ENCODE data around the gene OR8K1.

OR8K1 gene

DNA sequence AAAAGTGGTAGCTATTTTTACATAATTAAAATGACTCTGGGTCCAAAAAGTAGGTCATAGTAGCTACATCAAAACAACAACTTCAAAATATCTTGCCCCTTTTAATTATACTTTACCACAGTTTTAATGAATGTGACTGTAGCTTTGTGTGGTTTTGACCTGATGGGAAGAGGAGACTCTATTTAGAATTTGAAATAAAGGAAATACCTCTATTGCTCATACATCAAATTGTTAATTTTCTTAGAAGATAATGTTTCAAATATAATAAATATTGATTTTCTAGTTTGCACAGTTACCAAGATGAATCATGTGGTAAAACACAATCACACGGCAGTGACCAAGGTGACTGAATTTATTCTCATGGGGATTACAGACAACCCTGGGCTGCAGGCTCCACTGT lies at the start of gene OR8K1:
TSS of gene OR8K1 (plus strand) at position 301 of the 400 bp plus-strand sequence. CDS start at position 301, 0 bp downstream.
- no peak for DNase-seq (ENCODE audit: low spot score)

DNA sequence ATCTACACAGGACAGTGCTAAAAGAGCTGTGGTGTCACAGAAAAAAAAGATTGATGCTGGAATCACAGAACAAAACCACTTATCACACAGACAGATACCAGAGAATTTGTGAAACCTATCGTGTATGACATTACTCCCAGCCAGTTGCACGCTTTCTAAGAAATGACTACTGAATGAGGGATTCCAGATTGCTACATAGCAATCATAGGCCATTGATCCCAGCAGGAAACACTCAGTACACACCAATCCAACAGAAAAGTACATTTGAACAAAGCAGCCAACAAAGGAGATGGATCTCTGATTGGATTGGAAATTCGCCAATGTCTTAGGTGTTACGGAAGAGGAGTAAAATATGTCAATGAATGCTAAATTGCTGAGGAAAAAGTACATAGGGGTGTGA lies 48.9 kb upstream of the OR8K1 start:
- no peak for DNase-seq (ENCODE audit: low spot score)

- DNase-seq (ENCODE audit: low spot score), result no peak
These were observed 38.0 kb upstream of the OR8K1 start for GRCh38 chr11:56307836-56308235.

DNA sequence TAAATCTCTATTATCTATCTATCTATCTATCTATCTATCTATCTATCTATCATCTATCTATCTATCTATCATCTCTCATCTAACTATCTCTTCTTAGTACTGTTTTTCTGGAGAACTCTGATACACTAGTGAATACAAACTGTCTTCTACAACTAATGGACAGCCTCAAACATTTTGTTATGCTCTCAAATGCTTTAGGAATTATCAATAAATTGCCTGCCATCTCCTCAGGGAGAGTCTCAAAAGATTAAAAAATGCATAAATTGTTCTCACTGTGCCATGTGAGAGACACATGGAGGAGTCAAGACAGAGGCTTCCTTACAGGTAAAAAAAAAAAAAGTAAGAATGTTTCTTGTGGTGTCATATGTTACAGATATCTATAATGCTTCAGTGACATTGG lies 31.0 kb upstream of the OR8K1 start, which contains the start of gene OR8K3:
TSS of gene OR8K3 (plus strand) at position 301 of the 400 bp plus-strand sequence. CDS start 3,163 bp downstream, outside the sequence.
- DNase-seq (ENCODE audit: low spot score), result no peak

- no peak for DNase-seq (ENCODE audit: low spot score)
These were observed 13.9 kb upstream of the OR8K1 start for GRCh38 chr11:56331861-56332491.

- no peak for DNase-seq (ENCODE audit: low spot score)
These were observed 12.7 kb upstream of the OR8K1 start for GRCh38 chr11:56333156-56333555.

GRCh38 chr11:56340289-56340688 lies 5.5 kb upstream of the OR8K1 start:
- no peak for DNase-seq (ENCODE audit: low spot score)

- no peak for DNase-seq (ENCODE audit: low spot score)
These were observed 8.2 kb downstream of the OR8K1 start, which contains the start of gene OR8J1 for GRCh38 chr11:56353991-56354390. Gene OR8J1, plus strand, starts transcription at chr11:56354291. Its CDS starts 5,956 bp downstream, at chr11:56360247.

- no peak for DNase-seq (ENCODE audit: low spot score)
These were observed 29.5 kb downstream of the OR8K1 start, which contains the start of gene OR8U1 for GRCh38 chr11:56375324-56375723. Gene OR8U1, plus strand, starts transcription at chr11:56375624. Its CDS starts 0 bp downstream, at chr11:56375624.

GRCh38 chr11:56380120-56380519 lies 34.3 kb downstream of the OR8K1 start:
- DNase-seq (ENCODE audit: low spot score), result no peak

- DNase-seq (ENCODE audit: low spot score), result no peak
These were observed 48.5 kb downstream of the OR8K1 start for GRCh38 chr11:56394381-56394780.

GRCh38 chr11:56396047-56396446 lies 50.2 kb downstream of the OR8K1 start:
- no peak for DNase-seq (ENCODE audit: low spot score)
